ENCODE data around the gene ZNF516.

The ZNF516 gene

GRCh38 chr18:76391038-76391437 is 104.0 kb downstream of the ZNF516 start:
- Histone ChIP-seq H4K20me1 (ENCODE audit: insufficient read depth, low read length) (no peaks in the 10 kb centered on the region), H3K9me3 (ENCODE audit: insufficient read depth, low read length, severe bottlenecking) (no peaks in the 10 kb centered on the region), H2AFZ (ENCODE audit: low read depth, low read length) (no peak overlapping the region), H3K79me2 (ENCODE audit: insufficient read depth, low read length) (no peaks in the 10 kb centered on the region; the same call in 1 of the 2 replicates), H3K4me2 (ENCODE audit: insufficient read depth, low read length) (no peak overlapping the region), H3K4me3 (ENCODE audit: low read depth in 1 of 2, low read length in 2 of 2) (no peak overlapping the region), H3K27ac (ENCODE audit: low read length) (peak overlapping the region; percentile 96), H3K27me3 (ENCODE audit: insufficient read depth, low read length, poor library complexity) (no peaks in the 10 kb centered on the region), H3K4me1 (ENCODE audit: insufficient read depth, low read length) (peaks cover 77% of the 10 kb centered on the region), H3K36me3 (ENCODE audit: insufficient read depth, low read length) (no peaks in the 10 kb centered on the region), H3K9ac (ENCODE audit: low read depth, low read length) (no peak overlapping the region)
- ATAC-seq (ENCODE audit: insufficient read depth, low read depth), result no peak
- TF ChIP-seq CTCF (IDR thresholded peaks at IDR 0.05; ENCODE audit: borderline replicate concordance, extremely low read depth, low read length, poor library complexity, severe bottlenecking), result no peak
- no peak for TF ChIP-seq EZH2 (IDR thresholded peaks at IDR 0.05; ENCODE audit: borderline replicate concordance, low read depth, low read length, severe bottlenecking)
- no peak for DNase-seq

DNA sequence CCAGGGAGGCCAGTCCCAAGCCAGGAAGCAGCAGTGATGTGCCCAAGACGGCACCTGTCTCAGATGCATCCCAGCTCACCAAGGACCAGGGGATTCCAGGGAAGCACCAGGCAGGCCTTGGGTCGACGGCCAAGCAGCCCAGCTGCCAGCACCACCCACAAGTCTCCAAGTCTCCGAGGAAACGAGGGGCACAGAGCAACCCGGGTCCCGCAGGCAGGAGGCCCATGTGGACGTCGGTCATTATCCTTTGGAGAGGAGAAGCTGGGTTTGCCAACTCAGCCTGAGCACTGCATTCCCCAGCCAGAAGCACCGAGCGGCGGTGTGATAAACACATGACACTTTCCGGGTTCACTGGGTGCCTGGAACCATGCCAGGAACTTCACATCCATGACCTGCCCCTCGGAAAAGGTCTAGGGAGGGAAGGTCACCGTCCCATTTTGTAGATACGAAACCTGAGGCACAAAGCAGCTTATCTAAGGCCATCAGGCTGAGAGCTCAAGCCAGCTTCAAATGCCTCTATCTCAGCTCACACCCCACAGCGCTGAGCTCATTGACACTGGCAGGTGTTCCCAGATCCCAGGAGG is 104.5 kb downstream of the ZNF516 start:
- TF ChIP-seq CTCF (IDR thresholded peaks at IDR 0.05; ENCODE audit: borderline replicate concordance, extremely low read depth, low read length, poor library complexity, severe bottlenecking) (no peak), EZH2 (IDR thresholded peaks at IDR 0.05; ENCODE audit: borderline replicate concordance, low read depth, low read length, severe bottlenecking) (no peak)
- 0 out of 2 replicates have a peak overlapping the region, but pooled peaks have one; percentile 34 for H3K9ac ChIP-seq (ENCODE audit: low read depth, low read length)
- peaks cover 77% of the 10 kb centered on the region for H3K4me1 ChIP-seq (ENCODE audit: insufficient read depth, low read length)
- no peaks in the 10 kb centered on the region for H3K36me3 ChIP-seq (ENCODE audit: insufficient read depth, low read length)
- no peak overlapping the region for H3K4me2 ChIP-seq (ENCODE audit: insufficient read depth, low read length)
- ATAC-seq (ENCODE audit: insufficient read depth, low read depth) (no peak), DNase-seq (no peak)
- peak overlapping the region; percentile 96 for H3K27ac ChIP-seq (ENCODE audit: low read length)
- H3K4me3 ChIP-seq (ENCODE audit: low read depth in 1 of 2, low read length in 2 of 2), result no peak overlapping the region
- H3K9me3 ChIP-seq (ENCODE audit: insufficient read depth, low read length, severe bottlenecking), result no peaks in the 10 kb centered on the region
- no peaks in the 10 kb centered on the region; the same call in 1 of the 2 replicates for H3K79me2 ChIP-seq (ENCODE audit: insufficient read depth, low read length)
- no peaks in the 10 kb centered on the region for H4K20me1 ChIP-seq (ENCODE audit: insufficient read depth, low read length)
- no peaks in the 10 kb centered on the region for H3K27me3 ChIP-seq (ENCODE audit: insufficient read depth, low read length, poor library complexity)
- H2AFZ ChIP-seq (ENCODE audit: low read depth, low read length), result no peak overlapping the region

DNA sequence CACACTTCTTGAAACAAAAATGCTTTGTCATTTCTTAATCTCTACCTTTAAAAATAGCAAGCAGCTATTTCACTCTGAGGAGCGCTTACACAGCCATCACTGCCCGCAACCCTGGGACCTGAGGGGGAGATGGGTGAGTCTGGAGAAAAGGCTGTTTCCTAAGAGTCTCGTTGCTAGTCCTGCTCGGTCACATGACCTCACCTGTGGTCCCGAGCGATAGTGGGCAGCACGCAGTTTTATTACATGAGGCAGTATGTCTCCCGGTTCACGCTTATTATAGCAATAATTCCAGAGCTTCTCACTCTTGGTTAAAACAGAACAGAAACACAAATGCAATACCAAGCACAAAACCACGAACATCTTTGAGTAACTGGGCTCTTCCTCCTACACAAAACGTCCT is 105.3 kb downstream of the ZNF516 start:
- Histone ChIP-seq H3K4me2 (ENCODE audit: insufficient read depth, low read length) (no peak overlapping the region), H3K4me3 (ENCODE audit: low read depth in 1 of 2, low read length in 2 of 2) (no peak overlapping the region)

More for the DNA sequence above, 105.3 kb downstream of the ZNF516 start:
- ATAC-seq (ENCODE audit: insufficient read depth, low read depth) (peak; percentile 10; the same call in 1 of the 3 replicates), DNase-seq (no peak)
- Histone ChIP-seq H3K9me3 (ENCODE audit: insufficient read depth, low read length, severe bottlenecking) (no peaks in the 10 kb centered on the region), H3K9ac (ENCODE audit: low read depth, low read length) (peak overlapping the region; percentile 34), H2AFZ (ENCODE audit: low read depth, low read length) (no peak overlapping the region), H4K20me1 (ENCODE audit: insufficient read depth, low read length) (no peaks in the 10 kb centered on the region), H3K79me2 (ENCODE audit: insufficient read depth, low read length) (no peaks in the 10 kb centered on the region; the same call in 1 of the 2 replicates), H3K27me3 (ENCODE audit: insufficient read depth, low read length, poor library complexity) (no peaks in the 10 kb centered on the region), H3K36me3 (ENCODE audit: insufficient read depth, low read length) (no peaks in the 10 kb centered on the region), H3K4me1 (ENCODE audit: insufficient read depth, low read length) (peaks cover 77% of the 10 kb centered on the region), H3K27ac (ENCODE audit: low read length) (peak overlapping the region; percentile 96)
- no peak for TF ChIP-seq CTCF (IDR thresholded peaks at IDR 0.05; ENCODE audit: borderline replicate concordance, extremely low read depth, low read length, poor library complexity, severe bottlenecking)
- no peak for TF ChIP-seq EZH2 (IDR thresholded peaks at IDR 0.05; ENCODE audit: borderline replicate concordance, low read depth, low read length, severe bottlenecking)
